Measurements from ENCODE around the gene INHBA. TPM values are rescaled to one million over a fixed set of nuclear protein-coding genes. Genes with fewer than 3 reads are reported as not detected.

The INHBA gene
- total RNA-seq, 1 experiment from 2014 or later, result 0.56 TPM

DNA sequence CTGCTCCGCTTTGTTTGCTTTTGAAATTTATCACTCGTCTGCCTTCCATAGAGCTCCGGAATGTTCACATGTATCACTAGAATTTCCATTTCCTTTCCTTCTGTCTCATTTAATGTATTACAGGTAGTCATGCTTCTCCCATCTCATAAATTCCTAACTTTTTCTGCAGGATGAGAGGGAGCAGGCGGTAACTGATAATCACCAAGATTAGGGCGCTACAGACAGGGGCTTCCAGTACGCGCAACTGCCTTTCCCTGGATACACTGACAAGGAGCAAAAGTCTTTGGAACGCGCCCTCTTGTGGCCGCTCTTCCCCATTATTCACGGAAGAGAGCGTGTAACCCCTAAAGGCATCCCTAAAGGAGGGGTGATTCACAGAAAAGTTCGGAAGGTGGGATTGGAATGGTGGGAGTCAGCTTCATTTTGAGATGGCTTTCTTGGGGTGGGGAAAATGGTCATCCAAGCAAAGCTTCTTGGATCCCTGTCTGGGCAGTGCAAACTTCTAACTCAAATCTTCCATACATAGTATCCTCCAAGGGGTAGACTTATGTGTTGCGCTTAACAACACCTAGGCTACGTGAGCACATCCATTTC, 6.5 kb downstream of the INHBA start:
- Histone ChIP-seq H3K36me3 (no peaks in the 10 kb centered on the region), H3K4me3 (peak overlapping the region; percentile 24), H3K27me3 (no peaks in the 10 kb centered on the region), H3K9me3 (no peaks in the 10 kb centered on the region)
- DNase-seq, result peak; percentile 39

DNA sequence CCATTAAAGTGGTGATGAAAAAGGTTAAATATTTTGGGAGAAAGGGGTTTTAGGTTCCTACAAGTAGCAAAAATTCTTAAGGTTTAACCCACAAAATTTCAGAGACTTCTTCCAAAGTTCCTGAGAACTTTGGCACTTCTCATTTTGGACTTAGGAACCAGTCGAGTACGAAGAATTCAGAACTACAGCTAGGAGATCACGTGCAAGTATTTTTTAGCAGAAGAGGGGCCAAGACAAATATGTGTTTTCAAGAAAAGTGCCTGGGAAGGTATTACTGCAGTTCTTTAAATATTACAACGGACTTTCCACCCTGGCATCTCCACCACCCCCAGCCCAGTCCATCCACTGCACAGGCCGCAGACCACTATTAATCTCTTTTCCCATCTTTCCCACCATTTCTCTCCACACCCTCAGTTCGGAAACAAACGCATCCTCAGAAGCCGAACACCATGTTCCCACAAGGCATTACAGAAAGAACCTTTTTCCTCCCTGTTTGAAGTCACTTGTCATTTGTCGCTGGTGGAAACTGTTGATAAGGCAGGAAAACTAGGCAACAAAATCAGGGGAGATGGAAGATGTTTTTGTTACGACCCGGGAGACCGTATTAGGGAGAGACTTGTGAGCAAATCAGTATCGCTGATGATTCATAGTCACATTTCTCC, 7.1 kb downstream of the INHBA start:
- Histone ChIP-seq H3K27me3 (no peaks in the 10 kb centered on the region), H3K9me3 (no peaks in the 10 kb centered on the region), H3K36me3 (no peaks in the 10 kb centered on the region), H3K4me3 (peak overlapping the region; percentile 24)
- no peak for DNase-seq

DNA sequence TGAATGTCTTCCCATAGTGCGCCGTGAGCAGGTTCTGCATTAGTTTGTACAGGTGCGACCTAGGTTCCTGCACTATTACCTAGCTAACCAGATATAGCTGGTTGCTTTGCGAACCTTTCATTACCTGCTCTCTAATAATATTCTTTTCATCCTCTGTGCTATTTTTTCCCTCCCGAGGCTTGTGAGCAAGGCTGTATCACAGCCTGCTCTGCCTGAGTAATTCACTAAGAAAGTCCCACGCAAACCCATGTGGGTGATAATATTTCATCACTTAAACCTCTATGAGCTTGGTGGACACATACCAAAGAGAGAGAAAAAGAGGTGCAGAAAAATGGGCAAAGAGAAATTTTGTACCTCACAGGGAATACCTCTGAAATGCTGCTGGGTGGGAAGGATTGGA, 8.4 kb downstream of the INHBA start:
- no peaks in the 10 kb centered on the region for H3K36me3 ChIP-seq
- no peak for DNase-seq
- H3K9me3 ChIP-seq, result no peaks in the 10 kb centered on the region
- H3K27me3 ChIP-seq, result no peaks in the 10 kb centered on the region
- no peak overlapping the region for H3K4me3 ChIP-seq

DNA sequence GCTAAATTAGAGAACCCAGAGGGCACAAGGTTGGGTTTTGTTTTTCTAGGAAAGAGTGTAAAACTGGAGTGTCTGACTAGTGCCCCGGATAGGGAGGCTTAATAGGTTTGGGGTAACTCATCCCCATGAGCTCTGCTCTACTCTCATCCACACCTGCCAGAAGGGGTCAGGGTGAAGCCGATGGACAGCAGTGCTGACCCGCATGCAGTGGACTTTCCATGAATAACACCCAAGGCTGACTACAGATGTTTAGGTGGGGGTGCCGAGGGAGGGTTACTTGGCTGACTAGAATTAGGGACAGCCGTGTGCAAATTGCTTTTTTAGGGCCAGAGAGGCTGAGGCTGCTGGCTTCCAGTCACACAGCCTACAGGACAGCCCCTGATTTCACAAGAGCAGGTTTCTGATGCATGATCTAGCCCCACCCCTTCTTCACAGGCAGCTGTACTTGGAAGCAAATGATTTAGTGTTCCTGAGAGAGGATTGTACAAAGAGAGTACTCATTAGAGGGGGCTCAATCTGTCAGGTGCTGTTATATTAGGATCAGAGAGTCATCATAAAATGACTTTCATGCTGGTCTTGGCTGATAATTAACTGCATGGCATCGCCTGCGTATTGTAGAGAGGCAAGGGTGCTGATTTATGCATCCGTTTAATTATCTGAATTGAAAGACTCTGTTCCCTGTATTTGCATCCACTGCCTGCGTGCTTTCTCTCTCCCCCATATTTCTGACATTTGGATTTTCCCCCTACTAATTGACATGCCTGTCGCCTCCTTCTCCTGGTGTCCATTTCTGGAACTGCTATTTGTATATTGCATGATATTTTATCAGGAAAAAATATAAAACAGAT, 9.5 kb downstream of the INHBA start:
- no peak overlapping the region for H3K4me3 ChIP-seq
- DNase-seq, result no peak
- H3K27me3 ChIP-seq, result no peaks in the 10 kb centered on the region
- H3K36me3 ChIP-seq, result no peaks in the 10 kb centered on the region
- no peaks in the 10 kb centered on the region for H3K9me3 ChIP-seq

DNA sequence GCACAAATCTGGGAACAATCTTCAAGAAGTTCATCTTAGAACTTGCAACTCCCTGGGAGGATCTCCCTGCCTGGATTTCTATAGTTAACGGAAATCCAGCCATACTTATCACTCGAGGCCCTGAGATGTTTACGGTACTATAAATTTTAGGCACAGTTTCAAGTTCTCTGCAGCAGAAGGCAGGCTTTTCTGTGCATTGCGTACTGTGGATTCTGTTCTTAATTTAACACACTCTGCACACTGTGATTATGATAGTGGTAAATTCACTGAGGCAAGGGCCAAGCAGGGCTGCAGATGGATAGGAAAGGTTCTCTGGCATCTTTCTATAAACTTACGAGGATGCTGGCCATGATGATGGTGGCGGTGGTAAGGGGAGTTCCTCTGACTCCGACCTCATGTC, 10.6 kb downstream of the INHBA start:
- Histone ChIP-seq H3K27me3 (no peaks in the 10 kb centered on the region), H3K9me3 (no peaks in the 10 kb centered on the region), H3K36me3 (no peaks in the 10 kb centered on the region), H3K4me3 (no peak overlapping the region)
- no peak for DNase-seq

DNA sequence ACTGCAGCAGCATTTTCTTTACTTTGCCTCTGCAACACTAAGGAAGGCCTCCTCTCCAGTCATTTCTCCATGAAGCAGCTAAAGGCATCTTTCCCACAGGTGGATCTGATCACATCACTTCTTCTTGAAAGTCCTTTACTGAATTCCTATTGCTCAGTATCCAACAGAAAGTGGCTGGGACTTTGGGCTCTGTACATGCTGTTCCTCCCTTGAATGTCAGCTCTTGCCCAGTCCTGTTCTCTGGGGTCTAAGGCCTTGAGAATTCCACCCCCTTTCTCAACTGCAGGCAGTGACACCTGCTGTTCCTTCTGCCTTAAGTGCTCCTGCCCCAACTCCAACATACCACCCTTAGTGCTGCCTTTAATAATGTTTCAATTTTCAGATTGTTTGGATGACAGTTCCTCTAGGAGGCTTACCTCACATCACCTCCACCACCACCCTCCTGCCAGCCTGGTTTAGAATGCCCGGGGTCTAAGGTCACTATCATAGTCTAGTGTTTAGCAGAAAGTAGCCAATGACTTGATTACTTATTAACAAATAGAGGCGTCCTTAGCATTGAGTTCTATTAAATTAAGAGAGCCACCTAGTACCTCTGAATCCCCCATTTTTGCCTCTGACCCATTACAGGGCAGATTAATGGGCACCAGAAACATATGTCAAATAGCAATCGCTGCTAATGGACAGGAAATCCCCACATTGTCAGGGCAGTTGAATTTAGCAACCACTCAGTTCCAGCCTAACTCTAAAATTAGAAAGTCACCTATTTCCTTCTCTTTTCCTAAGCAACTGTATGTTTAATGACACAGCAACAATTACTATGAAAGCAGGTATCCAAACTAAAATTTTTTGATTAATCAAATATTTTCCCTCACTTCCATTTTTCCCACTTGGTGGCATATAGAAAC, 11.4 kb downstream of the INHBA start:
- H3K36me3 ChIP-seq, result no peaks in the 10 kb centered on the region
- no peak overlapping the region for H3K4me3 ChIP-seq
- no peak for DNase-seq
- H3K9me3 ChIP-seq, result no peaks in the 10 kb centered on the region
- H3K27me3 ChIP-seq, result no peaks in the 10 kb centered on the region

DNA sequence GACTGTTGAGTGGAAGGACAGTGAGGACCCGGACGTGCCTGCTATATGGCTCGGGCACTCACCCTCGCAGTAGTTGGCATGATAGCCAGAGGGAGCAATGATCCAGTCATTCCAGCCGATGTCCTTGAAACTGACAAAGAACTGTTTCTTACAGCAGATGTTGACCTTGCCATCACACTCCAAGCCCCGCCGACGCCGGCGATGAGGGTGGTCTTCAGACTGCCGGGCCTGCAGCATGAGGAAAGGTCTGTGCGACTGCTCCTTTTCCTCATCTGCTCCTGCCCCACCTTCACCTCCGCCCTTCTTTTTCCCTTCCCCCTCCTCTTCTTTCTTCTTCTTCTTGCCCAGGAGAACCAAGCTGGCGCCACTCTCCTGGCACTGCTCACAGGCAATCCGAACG, 13.1 kb downstream of the INHBA start:
- no peak overlapping the region for H3K4me3 ChIP-seq
- no peaks in the 10 kb centered on the region for H3K27me3 ChIP-seq
- H3K9me3 ChIP-seq, result no peaks in the 10 kb centered on the region
- DNase-seq, result no peak
- no peaks in the 10 kb centered on the region for H3K36me3 ChIP-seq

DNA sequence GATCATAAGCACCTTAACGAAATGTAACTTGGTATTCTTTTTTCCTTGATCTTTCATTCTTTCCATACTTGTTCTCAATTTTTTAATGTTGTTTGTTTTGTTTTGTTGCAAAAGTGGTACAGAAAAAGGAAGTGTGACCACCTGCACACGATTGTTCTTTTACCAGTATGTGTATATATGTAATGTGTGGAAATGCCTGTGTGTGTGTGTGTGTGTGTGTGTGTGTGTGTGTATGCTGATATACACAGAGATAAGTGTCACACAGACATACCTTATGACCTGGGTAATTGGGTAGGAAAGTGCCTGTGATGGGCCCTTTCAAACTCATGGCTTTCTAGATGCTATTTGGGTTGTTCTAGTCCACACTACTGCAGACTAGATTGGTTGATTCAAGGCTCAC, 14.0 kb downstream of the INHBA start:
- H3K9me3 ChIP-seq, result no peaks in the 10 kb centered on the region
- H3K36me3 ChIP-seq, result no peaks in the 10 kb centered on the region
- H3K27me3 ChIP-seq, result no peaks in the 10 kb centered on the region
- H3K4me3 ChIP-seq, result no peak overlapping the region
- no peak for DNase-seq

DNA sequence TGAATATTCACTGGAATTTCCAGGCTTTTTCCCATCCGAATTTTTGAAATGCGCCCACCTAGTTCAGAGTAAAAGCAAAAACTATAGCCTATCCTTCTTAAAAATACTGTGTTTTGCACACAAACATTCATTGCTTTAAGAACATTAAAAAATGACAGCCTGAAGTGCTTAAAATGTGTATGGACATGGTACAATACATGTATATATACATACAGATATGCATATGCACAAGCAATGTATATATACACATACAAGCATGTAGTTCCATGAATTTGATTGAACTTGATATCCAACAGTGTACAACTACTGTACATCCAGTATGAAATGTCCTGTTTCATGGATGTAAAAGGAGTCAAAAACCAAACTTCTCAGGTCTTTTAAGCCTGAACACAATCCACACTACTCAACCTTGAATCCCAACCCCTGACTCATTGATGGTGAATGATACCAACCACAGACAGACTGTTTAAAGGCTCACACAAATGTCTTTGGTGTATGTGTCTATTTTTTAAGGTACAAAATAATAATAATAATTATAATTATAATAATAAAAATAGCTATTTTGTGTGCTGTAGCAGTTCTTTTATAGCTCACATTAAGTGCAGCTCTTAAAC, 14.8 kb downstream of the INHBA start:
- Histone ChIP-seq H3K4me3 (no peak overlapping the region), H3K36me3 (no peaks in the 10 kb centered on the region), H3K27me3 (no peaks in the 10 kb centered on the region), H3K9me3 (no peaks in the 10 kb centered on the region)
- DNase-seq, result no peak

DNA sequence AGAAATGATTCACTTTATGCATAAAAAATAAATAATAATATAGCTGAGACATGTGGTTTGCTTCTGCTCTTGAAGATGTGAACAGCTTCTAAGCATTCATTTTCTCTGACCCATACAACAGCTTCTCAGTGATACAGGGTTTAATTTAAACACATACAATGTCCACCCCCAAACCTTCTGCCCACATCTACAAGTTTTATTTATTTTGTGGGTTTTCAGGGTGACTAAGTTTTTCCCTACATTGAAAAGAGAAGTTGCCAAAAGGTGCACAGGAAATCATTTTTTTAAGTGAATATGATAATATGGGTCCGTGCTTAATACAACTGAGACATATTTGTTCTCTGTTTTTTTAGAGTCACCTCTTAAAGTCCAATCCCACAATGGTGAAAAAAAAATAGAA, 17.2 kb downstream of the INHBA start:
- Histone ChIP-seq H3K36me3 (no peaks in the 10 kb centered on the region), H3K27me3 (no peaks in the 10 kb centered on the region), H3K9me3 (no peaks in the 10 kb centered on the region), H3K4me3 (no peak overlapping the region)
- DNase-seq, result no peak

DNA sequence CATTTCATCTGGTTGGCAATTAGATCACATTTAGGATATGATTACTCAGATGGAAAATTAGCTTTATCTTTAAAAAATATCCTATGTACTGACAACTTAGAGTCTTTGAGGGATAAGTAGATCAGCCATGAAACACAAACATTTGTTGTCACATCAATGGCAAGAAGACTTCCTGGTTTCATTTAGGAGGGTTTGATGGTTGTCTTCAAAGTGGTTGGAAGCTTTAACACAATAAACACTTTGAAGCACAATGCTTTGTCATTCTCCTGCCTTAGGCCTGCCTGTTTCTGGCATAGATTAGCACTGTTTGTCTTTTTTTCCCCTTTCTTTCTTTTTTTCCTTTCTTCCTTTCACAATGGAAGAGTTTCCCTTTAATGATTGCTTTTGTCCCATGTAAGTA, 20.5 kb downstream of the INHBA start:
- Histone ChIP-seq H3K36me3 (no peaks in the 10 kb centered on the region), H3K27me3 (no peaks in the 10 kb centered on the region), H3K4me3 (no peak overlapping the region), H3K9me3 (no peaks in the 10 kb centered on the region)
- no peak for DNase-seq

DNA sequence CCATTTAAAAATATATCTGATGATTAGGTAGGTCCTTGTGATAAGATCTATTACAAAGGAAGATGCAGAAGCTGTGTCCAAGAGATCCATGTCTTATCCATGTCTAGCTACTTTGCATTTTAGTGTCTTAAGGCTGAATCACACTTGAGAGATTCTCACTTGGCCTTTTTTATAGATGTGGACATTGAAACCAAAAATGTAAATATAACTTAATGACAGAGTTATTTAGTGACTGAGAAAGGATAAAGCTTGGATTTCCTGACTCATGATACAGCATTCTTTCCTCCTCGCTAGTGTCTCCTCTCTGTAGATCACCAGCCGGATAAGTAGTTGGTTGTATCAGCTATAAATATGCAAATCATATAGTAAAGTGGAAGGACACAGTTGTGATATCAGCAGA, 23.3 kb downstream of the INHBA start:
- no peak overlapping the region for H3K4me3 ChIP-seq
- no peaks in the 10 kb centered on the region for H3K27me3 ChIP-seq
- H3K36me3 ChIP-seq, result no peaks in the 10 kb centered on the region
- no peak for DNase-seq
- no peaks in the 10 kb centered on the region for H3K9me3 ChIP-seq

DNA sequence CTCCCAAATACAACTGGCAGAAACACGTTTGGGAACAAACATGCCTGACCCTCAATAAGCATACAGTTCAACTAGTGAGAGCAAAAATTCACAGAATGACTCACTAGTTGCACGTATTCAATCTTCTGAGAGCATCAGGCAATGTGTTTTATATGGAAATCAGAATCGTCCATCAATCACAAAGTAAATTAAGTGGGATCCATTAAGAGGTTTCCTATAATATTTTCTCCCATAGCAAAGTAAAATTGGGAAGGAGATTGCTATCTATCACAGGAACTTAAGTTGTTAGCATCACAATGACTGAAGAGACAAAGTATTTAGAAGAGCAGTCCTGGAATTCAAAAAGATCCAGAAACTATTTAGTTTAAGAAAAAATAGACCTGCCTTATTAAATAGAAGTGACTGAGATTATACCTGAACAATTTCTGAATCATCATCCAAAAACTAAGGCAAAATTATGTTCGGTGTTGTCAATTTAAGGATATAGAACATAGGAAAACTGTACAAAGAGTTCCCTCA, 28.3 kb downstream of the INHBA start:
- no peak for DNase-seq
- Histone ChIP-seq H3K36me3 (no peaks in the 10 kb centered on the region), H3K9me3 (no peaks in the 10 kb centered on the region), H3K4me3 (no peak overlapping the region), H3K27me3 (no peaks in the 10 kb centered on the region)

DNA sequence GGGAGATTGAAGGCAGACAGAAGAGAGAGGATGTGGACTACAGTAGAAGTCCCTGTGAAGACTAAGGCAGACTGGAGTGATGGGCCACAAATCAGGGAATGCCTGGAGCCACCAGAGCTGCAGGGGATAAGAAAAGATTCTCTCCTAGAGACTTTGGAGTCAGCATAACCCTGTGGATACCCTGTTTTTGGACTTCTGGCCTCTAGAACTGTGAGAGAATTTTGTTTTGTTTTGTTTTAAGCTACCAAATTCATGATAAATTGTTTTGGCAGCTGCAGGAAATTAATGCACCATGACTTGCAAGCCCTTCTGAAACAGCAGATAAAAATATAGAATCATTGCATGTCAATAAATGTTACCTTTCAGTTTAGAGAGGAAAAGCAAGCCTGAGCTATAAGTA, 41.3 kb downstream of the INHBA start:
- no peak for DNase-seq
- Histone ChIP-seq H3K27me3 (no peaks in the 10 kb centered on the region), H3K9me3 (no peaks in the 10 kb centered on the region), H3K36me3 (no peaks in the 10 kb centered on the region), H3K4me3 (no peak overlapping the region)

DNA sequence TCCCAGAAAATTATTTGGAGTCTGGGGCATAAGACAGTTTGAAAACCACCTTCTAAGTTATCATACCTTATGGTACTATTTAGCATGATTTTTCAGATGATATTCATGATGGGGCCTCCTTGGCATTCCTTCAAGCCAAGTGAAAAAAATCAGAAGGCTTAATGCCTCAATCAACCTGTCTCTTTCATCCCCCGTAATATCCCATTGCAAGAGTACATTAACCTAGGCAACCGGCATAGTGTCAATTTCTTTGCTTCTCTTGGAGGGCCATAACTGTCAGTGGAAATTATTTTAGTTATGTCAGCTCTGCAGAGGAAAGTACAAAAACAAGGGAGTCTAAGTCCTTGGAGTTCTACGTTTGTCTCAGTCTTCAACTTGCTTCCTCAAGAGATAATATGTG, 43.4 kb downstream of the INHBA start:
- Histone ChIP-seq H3K27me3 (no peaks in the 10 kb centered on the region), H3K36me3 (no peaks in the 10 kb centered on the region), H3K4me3 (no peak overlapping the region), H3K9me3 (no peaks in the 10 kb centered on the region)
- DNase-seq, result no peak

DNA sequence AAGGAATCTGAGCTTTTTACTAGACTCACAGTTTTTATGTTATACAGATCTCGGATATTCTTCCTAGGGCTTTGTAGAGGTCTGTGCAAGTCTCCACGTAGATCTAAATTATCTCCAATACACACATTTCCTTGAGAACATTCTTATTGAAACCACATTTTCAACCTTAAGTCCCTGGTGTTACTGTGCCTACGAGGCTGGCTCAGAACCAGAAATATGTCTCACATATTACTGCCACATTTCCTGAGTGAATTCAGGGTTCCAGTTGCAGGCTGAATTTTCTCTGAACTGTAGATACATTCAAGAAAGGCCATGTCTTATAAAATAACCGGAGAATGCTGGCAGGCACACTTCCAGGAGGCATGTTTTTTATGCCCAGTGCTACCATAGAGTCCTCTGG, 46.5 kb downstream of the INHBA start:
- Histone ChIP-seq H3K36me3 (no peaks in the 10 kb centered on the region), H3K4me3 (no peak overlapping the region), H3K27me3 (no peaks in the 10 kb centered on the region), H3K9me3 (no peaks in the 10 kb centered on the region)
- DNase-seq, result peak; percentile 2
